ENCODE results near the gene PLEKHO2.

Gene PLEKHO2

DNA sequence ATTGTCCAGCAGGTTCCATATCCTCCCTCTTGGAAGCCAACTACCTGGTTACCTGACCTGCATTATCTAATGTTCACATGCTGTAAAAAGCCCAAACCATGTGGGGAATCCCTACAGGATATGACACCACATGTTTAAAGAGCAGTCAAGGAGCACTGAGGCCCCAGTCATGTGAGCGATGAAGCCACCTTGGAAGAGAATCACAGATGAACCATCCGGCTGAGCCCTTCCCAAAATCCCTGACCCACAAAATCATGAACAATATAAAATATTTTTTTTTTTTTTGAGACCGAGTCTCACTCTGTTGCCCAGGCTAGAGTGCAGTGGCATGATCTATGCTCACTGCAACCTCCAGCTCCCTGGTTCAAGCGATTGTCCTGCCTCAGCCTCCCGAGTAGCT is 59.4 kb downstream of the PLEKHO2 start:
- no peak overlapping the region for H3K27ac ChIP-seq (ENCODE audit: low read depth, low read length)

DNA sequence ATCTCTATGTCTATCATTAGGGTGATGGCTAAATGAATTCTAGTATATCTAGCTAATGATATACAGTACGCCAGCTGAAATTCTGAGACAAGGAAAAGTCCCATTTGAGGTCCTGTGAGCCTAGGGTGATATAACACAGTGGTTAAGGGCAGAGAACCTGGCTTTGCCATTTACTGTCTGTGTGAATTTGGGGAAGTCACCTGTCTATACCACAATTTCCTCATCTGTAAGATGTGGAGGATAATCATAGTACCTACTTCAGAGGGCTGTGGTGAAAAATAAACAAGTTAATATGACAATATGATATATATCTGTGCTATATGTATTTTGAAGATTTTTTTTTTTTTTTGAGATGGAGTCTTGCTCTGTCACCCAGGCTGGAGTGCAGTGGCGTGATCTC is 60.2 kb downstream of the PLEKHO2 start:
- H3K79me2 ChIP-seq (ENCODE audit: control insufficient read depth, low read length): no peaks in the 10 kb centered on the region
- H3K9me2 ChIP-seq (replicated peaks; ENCODE audit: control insufficient read depth, low read length): no peaks in the 10 kb centered on the region
- H3K27me3 ChIP-seq (ENCODE audit: control insufficient read depth, low read length): no peaks in the 10 kb centered on the region
- peaks cover 30% of the 10 kb centered on the region for H3K4me1 ChIP-seq (ENCODE audit: control insufficient read depth, low read length)
- no peaks in the 10 kb centered on the region for H3K36me3 ChIP-seq (ENCODE audit: control insufficient read depth, low read length)
- H4K20me1 ChIP-seq (ENCODE audit: control insufficient read depth, insufficient read depth, low read depth, low read length): no peaks in the 10 kb centered on the region
- TF ChIP-seq, protein P1, sequence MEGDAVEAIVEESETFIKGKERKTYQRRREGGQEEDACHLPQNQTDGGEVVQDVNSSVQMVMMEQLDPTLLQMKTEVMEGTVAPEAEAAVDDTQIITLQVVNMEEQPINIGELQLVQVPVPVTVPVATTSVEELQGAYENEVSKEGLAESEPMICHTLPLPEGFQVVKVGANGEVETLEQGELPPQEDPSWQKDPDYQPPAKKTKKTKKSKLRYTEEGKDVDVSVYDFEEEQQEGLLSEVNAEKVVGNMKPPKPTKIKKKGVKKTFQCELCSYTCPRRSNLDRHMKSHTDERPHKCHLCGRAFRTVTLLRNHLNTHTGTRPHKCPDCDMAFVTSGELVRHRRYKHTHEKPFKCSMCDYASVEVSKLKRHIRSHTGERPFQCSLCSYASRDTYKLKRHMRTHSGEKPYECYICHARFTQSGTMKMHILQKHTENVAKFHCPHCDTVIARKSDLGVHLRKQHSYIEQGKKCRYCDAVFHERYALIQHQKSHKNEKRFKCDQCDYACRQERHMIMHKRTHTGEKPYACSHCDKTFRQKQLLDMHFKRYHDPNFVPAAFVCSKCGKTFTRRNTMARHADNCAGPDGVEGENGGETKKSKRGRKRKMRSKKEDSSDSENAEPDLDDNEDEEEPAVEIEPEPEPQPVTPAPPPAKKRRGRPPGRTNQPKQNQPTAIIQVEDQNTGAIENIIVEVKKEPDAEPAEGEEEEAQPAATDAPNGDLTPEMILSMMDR (IDR thresholded peaks at IDR 0.05; ENCODE audit: low read depth, low read length, poor library complexity, severe bottlenecking): no peak
- TF ChIP-seq EZH2phosphoT487 (IDR thresholded peaks at IDR 0.05; ENCODE audit: borderline replicate concordance, low read length): no peak
- H3F3A ChIP-seq (ENCODE audit: control insufficient read depth, insufficient read depth): no peaks in the 10 kb centered on the region
- H3K27ac ChIP-seq (ENCODE audit: low read depth, low read length): no peak overlapping the region
- H3K4me2 ChIP-seq (ENCODE audit: low read length): no peak overlapping the region
- H3K4me3 ChIP-seq (ENCODE audit: low read length): no peak overlapping the region
- no peaks in the 10 kb centered on the region for H3K9me3 ChIP-seq (ENCODE audit: control insufficient read depth, insufficient read depth, low read length)

More for the DNA sequence above, 59.4 kb downstream of the PLEKHO2 start:
- no peaks in the 10 kb centered on the region for H3K9me3 ChIP-seq (ENCODE audit: control insufficient read depth, insufficient read depth, low read length)
- 0 out of 2 replicates have a peak, but pooled peaks cover 2% of the 10 kb centered on the region for H3F3A ChIP-seq (ENCODE audit: control insufficient read depth, insufficient read depth)
- H3K4me3 ChIP-seq (ENCODE audit: low read length): no peak overlapping the region
- H3K36me3 ChIP-seq (ENCODE audit: control insufficient read depth, low read length): no peaks in the 10 kb centered on the region
- TF ChIP-seq EZH2phosphoT487 (IDR thresholded peaks at IDR 0.05; ENCODE audit: borderline replicate concordance, low read length): no peak
- TF ChIP-seq, protein P1 (IDR thresholded peaks at IDR 0.05; ENCODE audit: low read depth, low read length, poor library complexity, severe bottlenecking): no peak
- H3K4me1 ChIP-seq (ENCODE audit: control insufficient read depth, low read length): peaks cover 38% of the 10 kb centered on the region
- no peak overlapping the region for H3K4me2 ChIP-seq (ENCODE audit: low read length)
- H4K20me1 ChIP-seq (ENCODE audit: control insufficient read depth, insufficient read depth, low read depth, low read length): no peaks in the 10 kb centered on the region
- H3K9me2 ChIP-seq (replicated peaks; ENCODE audit: control insufficient read depth, low read length): no peaks in the 10 kb centered on the region
- H3K27me3 ChIP-seq (ENCODE audit: control insufficient read depth, low read length): no peaks in the 10 kb centered on the region
- H3K79me2 ChIP-seq (ENCODE audit: control insufficient read depth, low read length): no peaks in the 10 kb centered on the region

DNA sequence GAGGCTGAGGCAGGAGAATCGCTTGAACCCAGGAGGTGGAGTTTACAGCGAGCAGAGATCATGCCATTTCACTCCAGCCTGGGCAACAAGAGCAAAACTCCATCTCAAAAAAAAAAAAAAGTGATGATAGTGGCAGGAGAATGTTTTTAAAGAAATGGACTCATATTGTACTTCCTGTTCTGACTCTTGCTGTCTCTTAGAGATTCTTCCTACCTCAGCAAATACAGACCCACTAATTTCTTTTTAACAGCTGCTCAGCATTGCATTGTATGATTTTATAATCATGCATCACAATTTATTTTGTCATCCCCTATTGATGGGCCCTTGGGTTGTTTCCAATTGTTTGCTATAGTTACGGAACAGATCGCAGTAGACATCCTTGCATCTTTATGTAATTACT is 61.1 kb downstream of the PLEKHO2 start:
- no peak overlapping the region for H3K27ac ChIP-seq (ENCODE audit: low read depth, low read length)
- H3K36me3 ChIP-seq (ENCODE audit: control insufficient read depth, low read length): no peaks in the 10 kb centered on the region
- H3F3A ChIP-seq (ENCODE audit: control insufficient read depth, insufficient read depth): no peaks in the 10 kb centered on the region
- H3K9me2 ChIP-seq (replicated peaks; ENCODE audit: control insufficient read depth, low read length): no peaks in the 10 kb centered on the region
- H3K4me1 ChIP-seq (ENCODE audit: control insufficient read depth, low read length): peaks cover 22% of the 10 kb centered on the region
- no peaks in the 10 kb centered on the region for H4K20me1 ChIP-seq (ENCODE audit: control insufficient read depth, insufficient read depth, low read depth, low read length)
- H3K79me2 ChIP-seq (ENCODE audit: control insufficient read depth, low read length): no peaks in the 10 kb centered on the region
- H3K4me2 ChIP-seq (ENCODE audit: low read length): no peak overlapping the region
- TF ChIP-seq EZH2phosphoT487 (IDR thresholded peaks at IDR 0.05; ENCODE audit: borderline replicate concordance, low read length): no peak
- TF ChIP-seq, protein P1 (IDR thresholded peaks at IDR 0.05; ENCODE audit: low read depth, low read length, poor library complexity, severe bottlenecking): no peak
- no peaks in the 10 kb centered on the region for H3K9me3 ChIP-seq (ENCODE audit: control insufficient read depth, insufficient read depth, low read length)
- no peak overlapping the region for H3K4me3 ChIP-seq (ENCODE audit: low read length)
- H3K27me3 ChIP-seq (ENCODE audit: control insufficient read depth, low read length): no peaks in the 10 kb centered on the region
